ENCODE data around the gene HAND2. TPM values are rescaled to one million over a fixed set of nuclear protein-coding genes. Genes with fewer than 3 reads are reported as not detected.

The HAND2 gene
- total and polyA plus RNA-seq, 2 of the 8 experiments (the other 6 are each of a cell fraction or from before 2014, with no cell fraction given) = 0.05 TPM; not detected in 1

DNA sequence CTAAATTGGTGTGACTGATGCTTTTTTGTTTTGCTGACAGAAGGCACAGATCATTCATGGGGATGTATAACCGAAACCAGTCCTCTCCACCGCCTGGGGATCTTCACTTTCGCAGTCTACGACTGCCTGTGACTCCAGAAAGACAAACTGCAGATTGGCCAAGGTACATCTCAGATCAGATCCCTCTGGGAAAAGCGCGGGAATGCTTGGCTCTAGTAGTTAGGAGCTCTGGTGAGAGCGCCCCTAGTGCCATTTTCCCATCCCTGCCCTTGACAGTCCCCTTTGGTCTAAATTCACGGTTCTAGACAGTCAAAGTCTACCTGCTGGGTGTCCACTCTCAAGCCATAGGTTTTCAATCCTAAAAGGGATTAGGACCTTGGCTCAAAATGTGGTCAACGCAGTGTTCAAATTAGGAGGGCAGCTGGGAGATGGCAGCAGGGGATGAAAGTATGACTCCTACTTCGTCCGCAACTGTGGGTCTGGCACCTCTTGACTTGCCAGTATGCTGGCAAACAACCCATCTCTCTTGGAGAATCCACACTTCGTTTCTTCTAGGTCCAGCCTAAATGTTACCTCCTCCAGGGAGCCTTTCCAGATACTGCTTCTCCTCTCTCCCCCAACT is 6.9 kb upstream of the HAND2 start (continued):
- TF ChIP-seq, protein P1, sequence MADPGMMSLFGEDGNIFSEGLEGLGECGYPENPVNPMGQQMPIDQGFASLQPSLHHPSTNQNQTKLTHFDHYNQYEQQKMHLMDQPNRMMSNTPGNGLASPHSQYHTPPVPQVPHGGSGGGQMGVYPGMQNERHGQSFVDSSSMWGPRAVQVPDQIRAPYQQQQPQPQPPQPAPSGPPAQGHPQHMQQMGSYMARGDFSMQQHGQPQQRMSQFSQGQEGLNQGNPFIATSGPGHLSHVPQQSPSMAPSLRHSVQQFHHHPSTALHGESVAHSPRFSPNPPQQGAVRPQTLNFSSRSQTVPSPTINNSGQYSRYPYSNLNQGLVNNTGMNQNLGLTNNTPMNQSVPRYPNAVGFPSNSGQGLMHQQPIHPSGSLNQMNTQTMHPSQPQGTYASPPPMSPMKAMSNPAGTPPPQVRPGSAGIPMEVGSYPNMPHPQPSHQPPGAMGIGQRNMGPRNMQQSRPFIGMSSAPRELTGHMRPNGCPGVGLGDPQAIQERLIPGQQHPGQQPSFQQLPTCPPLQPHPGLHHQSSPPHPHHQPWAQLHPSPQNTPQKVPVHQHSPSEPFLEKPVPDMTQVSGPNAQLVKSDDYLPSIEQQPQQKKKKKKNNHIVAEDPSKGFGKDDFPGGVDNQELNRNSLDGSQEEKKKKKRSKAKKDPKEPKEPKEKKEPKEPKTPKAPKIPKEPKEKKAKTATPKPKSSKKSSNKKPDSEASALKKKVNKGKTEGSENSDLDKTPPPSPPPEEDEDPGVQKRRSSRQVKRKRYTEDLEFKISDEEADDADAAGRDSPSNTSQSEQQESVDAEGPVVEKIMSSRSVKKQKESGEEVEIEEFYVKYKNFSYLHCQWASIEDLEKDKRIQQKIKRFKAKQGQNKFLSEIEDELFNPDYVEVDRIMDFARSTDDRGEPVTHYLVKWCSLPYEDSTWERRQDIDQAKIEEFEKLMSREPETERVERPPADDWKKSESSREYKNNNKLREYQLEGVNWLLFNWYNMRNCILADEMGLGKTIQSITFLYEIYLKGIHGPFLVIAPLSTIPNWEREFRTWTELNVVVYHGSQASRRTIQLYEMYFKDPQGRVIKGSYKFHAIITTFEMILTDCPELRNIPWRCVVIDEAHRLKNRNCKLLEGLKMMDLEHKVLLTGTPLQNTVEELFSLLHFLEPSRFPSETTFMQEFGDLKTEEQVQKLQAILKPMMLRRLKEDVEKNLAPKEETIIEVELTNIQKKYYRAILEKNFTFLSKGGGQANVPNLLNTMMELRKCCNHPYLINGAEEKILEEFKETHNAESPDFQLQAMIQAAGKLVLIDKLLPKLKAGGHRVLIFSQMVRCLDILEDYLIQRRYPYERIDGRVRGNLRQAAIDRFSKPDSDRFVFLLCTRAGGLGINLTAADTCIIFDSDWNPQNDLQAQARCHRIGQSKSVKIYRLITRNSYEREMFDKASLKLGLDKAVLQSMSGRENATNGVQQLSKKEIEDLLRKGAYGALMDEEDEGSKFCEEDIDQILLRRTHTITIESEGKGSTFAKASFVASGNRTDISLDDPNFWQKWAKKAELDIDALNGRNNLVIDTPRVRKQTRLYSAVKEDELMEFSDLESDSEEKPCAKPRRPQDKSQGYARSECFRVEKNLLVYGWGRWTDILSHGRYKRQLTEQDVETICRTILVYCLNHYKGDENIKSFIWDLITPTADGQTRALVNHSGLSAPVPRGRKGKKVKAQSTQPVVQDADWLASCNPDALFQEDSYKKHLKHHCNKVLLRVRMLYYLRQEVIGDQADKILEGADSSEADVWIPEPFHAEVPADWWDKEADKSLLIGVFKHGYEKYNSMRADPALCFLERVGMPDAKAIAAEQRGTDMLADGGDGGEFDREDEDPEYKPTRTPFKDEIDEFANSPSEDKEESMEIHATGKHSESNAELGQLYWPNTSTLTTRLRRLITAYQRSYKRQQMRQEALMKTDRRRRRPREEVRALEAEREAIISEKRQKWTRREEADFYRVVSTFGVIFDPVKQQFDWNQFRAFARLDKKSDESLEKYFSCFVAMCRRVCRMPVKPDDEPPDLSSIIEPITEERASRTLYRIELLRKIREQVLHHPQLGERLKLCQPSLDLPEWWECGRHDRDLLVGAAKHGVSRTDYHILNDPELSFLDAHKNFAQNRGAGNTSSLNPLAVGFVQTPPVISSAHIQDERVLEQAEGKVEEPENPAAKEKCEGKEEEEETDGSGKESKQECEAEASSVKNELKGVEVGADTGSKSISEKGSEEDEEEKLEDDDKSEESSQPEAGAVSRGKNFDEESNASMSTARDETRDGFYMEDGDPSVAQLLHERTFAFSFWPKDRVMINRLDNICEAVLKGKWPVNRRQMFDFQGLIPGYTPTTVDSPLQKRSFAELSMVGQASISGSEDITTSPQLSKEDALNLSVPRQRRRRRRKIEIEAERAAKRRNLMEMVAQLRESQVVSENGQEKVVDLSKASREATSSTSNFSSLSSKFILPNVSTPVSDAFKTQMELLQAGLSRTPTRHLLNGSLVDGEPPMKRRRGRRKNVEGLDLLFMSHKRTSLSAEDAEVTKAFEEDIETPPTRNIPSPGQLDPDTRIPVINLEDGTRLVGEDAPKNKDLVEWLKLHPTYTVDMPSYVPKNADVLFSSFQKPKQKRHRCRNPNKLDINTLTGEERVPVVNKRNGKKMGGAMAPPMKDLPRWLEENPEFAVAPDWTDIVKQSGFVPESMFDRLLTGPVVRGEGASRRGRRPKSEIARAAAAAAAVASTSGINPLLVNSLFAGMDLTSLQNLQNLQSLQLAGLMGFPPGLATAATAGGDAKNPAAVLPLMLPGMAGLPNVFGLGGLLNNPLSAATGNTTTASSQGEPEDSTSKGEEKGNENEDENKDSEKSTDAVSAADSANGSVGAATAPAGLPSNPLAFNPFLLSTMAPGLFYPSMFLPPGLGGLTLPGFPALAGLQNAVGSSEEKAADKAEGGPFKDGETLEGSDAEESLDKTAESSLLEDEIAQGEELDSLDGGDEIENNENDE (IDR thresholded peaks at IDR 0.05; ENCODE audit: insufficient replicate concordance, low read length) = peak; percentile 26
- TF ChIP-seq TCF12 (IDR thresholded peaks at IDR 0.05; ENCODE audit: low read depth, low read length) (peak; percentile 72; the same call in 1 of the 2 replicates), CBX5 (IDR thresholded peaks at IDR 0.05; ENCODE audit: low read depth, low read length) (no peak), POLR2AphosphoS5 (IDR thresholded peaks at IDR 0.05; ENCODE audit: low read depth, low read length) (no peak), CHD2 (IDR thresholded peaks at IDR 0.05; ENCODE audit: low read length) (no peak), TBP (IDR thresholded peaks at IDR 0.05; ENCODE audit: low read depth, low read length) (no peak), CBX8 (IDR thresholded peaks at IDR 0.05; ENCODE audit: borderline replicate concordance, low read depth, low read length) (no peak), BRCA1 (IDR thresholded peaks at IDR 0.05; ENCODE audit: low read depth, low read length) (no peak)
- TF ChIP-seq, protein P2, sequence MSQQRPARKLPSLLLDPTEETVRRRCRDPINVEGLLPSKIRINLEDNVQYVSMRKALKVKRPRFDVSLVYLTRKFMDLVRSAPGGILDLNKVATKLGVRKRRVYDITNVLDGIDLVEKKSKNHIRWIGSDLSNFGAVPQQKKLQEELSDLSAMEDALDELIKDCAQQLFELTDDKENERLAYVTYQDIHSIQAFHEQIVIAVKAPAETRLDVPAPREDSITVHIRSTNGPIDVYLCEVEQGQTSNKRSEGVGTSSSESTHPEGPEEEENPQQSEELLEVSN (IDR thresholded peaks at IDR 0.05) = peak; percentile 94
- TF ChIP-seq, protein P3, sequence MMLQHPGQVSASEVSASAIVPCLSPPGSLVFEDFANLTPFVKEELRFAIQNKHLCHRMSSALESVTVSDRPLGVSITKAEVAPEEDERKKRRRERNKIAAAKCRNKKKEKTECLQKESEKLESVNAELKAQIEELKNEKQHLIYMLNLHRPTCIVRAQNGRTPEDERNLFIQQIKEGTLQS (IDR thresholded peaks at IDR 0.05; ENCODE audit: insufficient read depth, low read depth, low read length) = no peak
